ENCODE results near the gene MYL6B.

DNA sequence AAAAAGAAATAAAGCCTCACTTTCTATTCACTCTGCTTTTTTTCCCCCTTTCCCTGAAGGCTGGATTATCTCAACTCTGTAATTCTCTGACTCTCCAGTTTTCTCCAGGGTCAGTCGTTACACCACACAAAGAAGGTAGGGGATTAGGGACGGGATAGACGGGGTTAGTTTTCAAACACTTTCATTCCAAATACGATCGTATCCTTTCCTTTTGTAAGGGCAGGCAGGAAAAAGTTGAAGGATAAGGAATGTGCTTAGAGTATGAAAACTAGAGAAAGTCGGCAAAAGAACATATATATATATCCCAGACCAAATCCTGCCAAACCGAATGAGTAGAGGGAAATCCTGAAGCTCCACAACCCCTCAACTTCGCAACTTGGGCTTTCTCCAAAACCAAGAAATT is 24.9 kb upstream of the MYL6B start:
- no peak for TF ChIP-seq GATA2 (IDR thresholded peaks at IDR 0.05; ENCODE audit: low read depth, low read length)
- no peak for TF ChIP-seq GATA3 (IDR thresholded peaks at IDR 0.05; ENCODE audit: low read depth, low read length)
